Activated naive CD4-positive, alpha-beta T cell treated with anti-CD3 and anti-CD28 coated beads for 36 hours (primary cell): ENCODE data around the gene GPBP1. TPM values are rescaled to one million over a fixed set of nuclear protein-coding genes. Genes with fewer than 3 reads are reported as not detected.
"Not testable (repeated sequence)": the region's sequence is repeated elsewhere in the genome, so short reads cannot be mapped to it uniquely, and the experiment has no call there.

ENCODE experiments used
- CTCF ChIA-PET: fragments of 350-600 bp; sonication (Branson Sonifier 250); formaldehyde crosslinking; loops from one replicate; lab custom pipeline; 2021; ENCODE audit warnings: antibody characterized with exemption; lab: Charles Lee
- DNase-seq: peaks from one replicate; pipeline ENCODE4 v3.0.0-alpha.2; 2020
- H3K27ac Mint-ChIP-seq: one replicate; pipeline ENCODE4 v1.8.0; 2021; ENCODE audit warnings: mild to moderate bottlenecking, mixed read lengths
- H3K27me3 Mint-ChIP-seq: one replicate; pipeline ENCODE4 v1.8.0; 2021; ENCODE audit warnings: low read depth, mixed read lengths
- H3K36me3 Mint-ChIP-seq: one replicate; pipeline ENCODE4 v1.8.0; 2021; ENCODE audit warnings: low read depth, mixed read lengths
- H3K4me1 Mint-ChIP-seq: one replicate; pipeline ENCODE4 v1.8.0; 2021; ENCODE audit warnings: low read depth, mixed read lengths
- H3K4me3 Mint-ChIP-seq: one replicate; pipeline ENCODE4 v1.8.0; 2021; ENCODE audit warnings: mild to moderate bottlenecking, moderate library complexity, mixed read lengths
- H3K9me3 Mint-ChIP-seq: one replicate; pipeline ENCODE4 v1.8.0; 2021; ENCODE audit warnings: mixed read lengths
- intact Hi-C: fragments of 100-400 bp; cut with micrococcal nuclease; formaldehyde crosslinking; loops from one replicate; pipeline ENCODE4 v1.15.1; 2023
- total RNA-seq, 2 experiments: library from RNA; stranded (reverse); gene quantifications; one replicate each; pipeline ENCODE4 v1.2.3, GENCODE V29; 2021

GPBP1 gene
- total RNA-seq, 2 experiments from 2014 or later: 91.5 to 91.9 TPM

DNA sequence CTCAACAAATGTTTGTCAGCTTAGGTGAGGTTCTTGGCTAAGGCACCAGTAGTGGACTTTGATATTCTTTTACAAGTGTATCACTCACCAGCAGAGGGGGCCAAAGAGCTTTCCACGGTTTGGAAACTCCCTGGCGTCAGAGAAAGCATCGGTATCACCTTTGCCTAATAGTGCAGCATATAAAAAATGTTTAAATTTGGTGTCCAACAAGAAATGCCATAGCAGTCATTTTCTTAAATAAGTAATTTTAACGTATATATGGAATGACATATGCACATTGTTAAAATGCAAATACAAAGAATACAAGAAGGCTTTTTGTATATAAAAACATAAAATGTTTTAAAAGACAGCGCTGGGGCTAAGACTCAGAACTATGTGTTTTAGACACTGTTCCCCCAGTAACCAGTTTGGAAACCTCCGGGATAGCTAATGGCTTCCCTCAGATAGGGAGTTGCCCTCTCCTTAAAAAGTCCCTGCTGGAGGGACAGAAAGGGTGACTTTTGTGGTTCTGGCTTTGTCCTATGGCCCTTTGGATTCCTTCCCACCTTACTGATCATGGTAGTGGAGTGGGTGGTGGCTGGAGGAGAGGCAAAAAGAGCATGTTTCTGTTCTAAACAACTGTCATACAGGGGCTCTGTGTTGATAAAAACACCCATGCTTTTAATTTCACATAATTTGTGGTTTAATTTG is 124.6 kb downstream of the GPBP1 start:
- no peak overlapping the region for H3K27ac Mint-ChIP-seq
- DNase-seq: peak; percentile 94
- H3K4me3 Mint-ChIP-seq: peak overlapping the region; percentile 41
- H3K4me1 Mint-ChIP-seq: peaks cover 32% of the 10 kb centered on the region
- H3K36me3 Mint-ChIP-seq: no peaks in the 10 kb centered on the region
- no peaks in the 10 kb centered on the region for H3K9me3 Mint-ChIP-seq
- intact Hi-C loops: loop anchor here (1.0 to 5.0 kb wide), 8 partner anchors 40 to 1559 kb away; partner anchors contain the start of gene SETD9
- H3K27me3 Mint-ChIP-seq: no peaks in the 10 kb centered on the region
- CTCF ChIA-PET: interaction anchor here (0.6 to 4.1 kb wide), 34 partner anchors 10 to 1168 kb away, joined by 3 to 57 read pairs (median 3); partner anchors contain the start of genes PLK2 and SETD9

- Mint-ChIP-seq H3K27me3 (no peaks in the 10 kb centered on the region), H3K9me3 (no peaks in the 10 kb centered on the region), H3K4me1 (peaks cover 32% of the 10 kb centered on the region), H3K36me3 (no peaks in the 10 kb centered on the region), H3K4me3 (peak overlapping the region; percentile 41), H3K27ac (peak overlapping the region; percentile 25)
- CTCF ChIA-PET: interaction anchor here (0.6 to 4.1 kb wide), 19 partner anchors 10 to 1168 kb away, joined by 3 to 57 read pairs (median 3); partner anchors contain the start of gene PLK2
- intact Hi-C loops: loop anchor here (1.0 to 5.0 kb wide), 11 partner anchors 39 to 1558 kb away; partner anchors contain the start of genes PLK2 and SETD9
- peak; percentile 63 for DNase-seq
Measured at GRCh38 chr5:57298985-57299491, 125.2 kb downstream of the GPBP1 start.

DNA sequence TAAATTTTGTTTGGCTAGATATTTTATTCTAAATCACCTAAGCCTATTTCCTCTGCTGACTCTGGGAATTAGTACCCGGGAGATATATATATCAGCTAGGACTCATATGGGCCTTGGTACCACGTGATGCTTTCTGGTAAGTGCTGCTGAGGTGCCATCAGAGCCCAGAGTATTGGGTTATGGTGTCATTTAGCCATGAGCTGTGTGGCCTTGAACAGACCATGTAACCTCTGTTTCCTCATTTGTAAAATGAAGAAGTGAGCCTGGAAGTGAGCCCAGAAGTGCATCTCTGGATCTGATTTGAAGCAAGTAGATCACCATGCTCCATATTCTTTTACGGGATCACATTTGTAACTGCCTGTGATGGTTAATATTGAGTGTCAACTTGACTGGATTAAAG is 126.1 kb downstream of the GPBP1 start:
- no peak overlapping the region for H3K4me3 Mint-ChIP-seq
- DNase-seq: no peak
- no peaks in the 10 kb centered on the region for H3K9me3 Mint-ChIP-seq
- H3K27ac Mint-ChIP-seq: no peak overlapping the region
- no peaks in the 10 kb centered on the region for H3K27me3 Mint-ChIP-seq
- H3K4me1 Mint-ChIP-seq: peaks cover 32% of the 10 kb centered on the region
- intact Hi-C loops: loop anchor here (1.0 to 5.0 kb wide), 10 partner anchors 83 to 1557 kb away; partner anchors contain the start of genes PLK2 and SETD9
- no peaks in the 10 kb centered on the region for H3K36me3 Mint-ChIP-seq
- CTCF ChIA-PET: interaction anchor here (0.6 to 4.1 kb wide), 5 partner anchors 24 to 1161 kb away, joined by 3 to 57 read pairs (median 3); partner anchors contain the start of gene PLK2

DNA sequence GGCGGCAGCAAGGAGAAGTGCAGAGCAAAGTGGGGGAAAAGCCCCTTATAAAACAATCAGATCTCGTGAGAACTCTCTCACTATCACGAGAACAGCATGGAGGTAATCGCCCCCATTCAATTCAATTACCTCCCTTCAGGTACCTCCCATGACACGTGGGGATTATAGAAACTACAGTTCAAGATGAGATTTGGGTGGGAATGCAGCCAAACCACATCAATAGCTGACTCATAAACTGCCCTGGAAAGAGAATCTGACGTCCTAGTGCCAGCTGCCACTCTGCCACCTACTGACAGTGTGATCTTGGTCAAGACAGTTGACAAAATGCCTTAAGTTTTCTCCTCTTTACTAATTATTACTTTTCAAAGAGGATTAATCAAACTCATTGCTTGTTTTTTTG is 128.3 kb downstream of the GPBP1 start:
- intact Hi-C loops: loop anchor here (1.0 kb wide), 2 partner anchors 22 to 81 kb away; no protein-coding TSS in a partner anchor
- Mint-ChIP-seq H3K4me1 (peaks cover 32% of the 10 kb centered on the region), H3K4me3 (no peak overlapping the region), H3K27me3 (no peaks in the 10 kb centered on the region), H3K27ac (no peak overlapping the region), H3K36me3 (no peaks in the 10 kb centered on the region), H3K9me3 (peaks cover 6% of the 10 kb centered on the region)
- CTCF ChIA-PET: interaction anchor here (0.6 to 1.6 kb wide), 5 partner anchors 11 to 1159 kb away, joined by 3 to 4 read pairs (median 3); no protein-coding TSS in a partner anchor
- DNase-seq: peak; percentile 77

- intact Hi-C loops: loop anchor here (1.0 kb wide), 2 partner anchors 22 to 81 kb away; no protein-coding TSS in a partner anchor
- peak; percentile 18 for DNase-seq
- no peak overlapping the region for H3K4me3 Mint-ChIP-seq
Measured at GRCh38 chr5:57302643-57303042, 128.8 kb downstream of the GPBP1 start.

GRCh38 chr5:57303985-57304384 is 130.1 kb downstream of the GPBP1 start:
- H3K4me1 Mint-ChIP-seq: peaks cover 23% of the 10 kb centered on the region
- no peaks in the 10 kb centered on the region for H3K36me3 Mint-ChIP-seq
- no peak overlapping the region for H3K4me3 Mint-ChIP-seq
- intact Hi-C loops: no loop called here
- CTCF ChIA-PET: interaction anchor here (0.8 to 1.2 kb wide), 3 partner anchors 34 to 1157 kb away, joined by 3 to 4 read pairs (median 4); no protein-coding TSS in a partner anchor
- DNase-seq: no peak
- no peaks in the 10 kb centered on the region for H3K27me3 Mint-ChIP-seq
- H3K9me3 Mint-ChIP-seq: peaks cover 13% of the 10 kb centered on the region
- H3K27ac Mint-ChIP-seq: no peak overlapping the region

More at GRCh38 chr5:57302643-57303042, 128.8 kb downstream of the GPBP1 start:
- no peak overlapping the region for H3K27ac Mint-ChIP-seq
- no peaks in the 10 kb centered on the region for H3K36me3 Mint-ChIP-seq
- peaks cover 32% of the 10 kb centered on the region for H3K4me1 Mint-ChIP-seq
- CTCF ChIA-PET: interaction anchor here (0.6 to 1.6 kb wide), 5 partner anchors 11 to 1158 kb away, joined by 3 to 4 read pairs (median 3); no protein-coding TSS in a partner anchor
- peaks cover 6% of the 10 kb centered on the region for H3K9me3 Mint-ChIP-seq
- H3K27me3 Mint-ChIP-seq: no peaks in the 10 kb centered on the region

DNA sequence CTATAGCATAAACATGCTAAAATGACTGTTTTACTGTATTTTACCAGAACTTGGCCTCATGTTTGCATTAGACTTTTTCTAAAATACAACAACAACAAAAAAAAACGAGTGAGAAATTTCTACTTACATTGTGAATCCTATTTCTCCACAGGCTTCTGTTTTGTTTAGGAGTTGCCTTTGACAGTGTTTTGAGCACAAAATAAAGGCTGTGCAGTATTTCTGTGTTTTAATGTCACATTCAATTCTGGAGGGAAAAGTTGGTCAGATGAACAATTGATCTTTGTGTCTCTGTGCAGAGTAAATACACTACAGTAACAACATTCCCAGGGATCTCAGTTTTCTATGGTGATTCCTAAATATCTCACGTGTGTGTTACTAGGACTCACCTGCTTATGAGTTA is 131.1 kb downstream of the GPBP1 start:
- Mint-ChIP-seq H3K27me3 (no peaks in the 10 kb centered on the region), H3K9me3 (peaks cover 13% of the 10 kb centered on the region), H3K27ac (no peak overlapping the region), H3K4me1 (peaks cover 19% of the 10 kb centered on the region), H3K36me3 (no peaks in the 10 kb centered on the region), H3K4me3 (no peak overlapping the region)
- DNase-seq: no peak
- CTCF ChIA-PET: interaction anchor here (1.0 kb wide), 1 partner anchor 9 kb away, joined by 3 read pairs; no protein-coding TSS in a partner anchor
- intact Hi-C loops: no loop called here

DNA sequence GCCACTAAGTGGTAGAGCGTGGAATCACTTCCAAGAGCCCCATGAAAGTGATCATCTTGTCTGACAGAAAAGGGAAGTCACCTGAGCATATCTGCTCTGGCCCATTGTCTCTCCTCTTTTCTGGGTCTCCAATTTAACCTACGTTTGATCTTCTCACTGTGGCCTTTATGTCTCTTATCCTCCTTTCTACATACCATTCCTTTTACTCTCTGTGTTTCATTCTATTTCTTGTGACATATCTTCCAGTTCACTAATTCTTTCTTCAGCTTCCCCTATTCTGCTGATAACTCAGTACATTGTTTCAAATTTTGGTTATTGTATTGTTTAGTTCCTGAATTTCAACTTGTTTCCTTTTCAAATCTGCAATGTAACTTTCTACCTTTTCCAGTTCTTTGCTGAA is 132.5 kb downstream of the GPBP1 start:
- CTCF ChIA-PET: no interaction called here
- no peak overlapping the region for H3K4me3 Mint-ChIP-seq

DNA sequence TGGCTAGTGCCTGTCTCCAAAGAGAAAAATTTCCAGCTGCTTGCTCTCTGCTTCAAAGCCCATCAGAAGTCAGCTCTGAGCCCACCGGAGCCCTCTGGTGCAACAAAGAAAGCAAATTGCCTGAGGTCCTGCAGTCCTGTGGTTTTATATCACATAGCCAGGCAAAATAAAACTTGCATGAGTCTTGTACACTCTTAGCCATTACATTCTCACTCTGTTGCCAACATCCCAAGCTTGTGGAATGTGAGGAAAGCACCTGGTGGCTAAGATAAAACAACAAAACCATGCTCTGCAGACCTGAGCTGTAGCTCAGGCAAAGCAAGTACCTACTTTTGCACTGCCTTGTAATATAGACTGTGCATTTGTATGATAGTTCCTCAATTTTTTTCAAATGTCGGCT is 133.7 kb downstream of the GPBP1 start:
- DNase-seq: no peak
- Mint-ChIP-seq H3K4me3 (no peak overlapping the region), H3K4me1 (peaks cover 3% of the 10 kb centered on the region), H3K27ac (no peak overlapping the region), H3K36me3 (no peaks in the 10 kb centered on the region), H3K9me3 (peaks cover 13% of the 10 kb centered on the region), H3K27me3 (no peaks in the 10 kb centered on the region)
- CTCF ChIA-PET: interaction anchor here (0.6 kb wide), 1 partner anchor 296 kb away, joined by 3 read pairs; no protein-coding TSS in a partner anchor
- intact Hi-C loops: no loop called here

More for the DNA sequence above, 132.5 kb downstream of the GPBP1 start:
- peaks cover 13% of the 10 kb centered on the region for H3K9me3 Mint-ChIP-seq
- H3K4me1 Mint-ChIP-seq: peaks cover 15% of the 10 kb centered on the region
- no peak overlapping the region for H3K27ac Mint-ChIP-seq
- no peaks in the 10 kb centered on the region for H3K27me3 Mint-ChIP-seq
- H3K36me3 Mint-ChIP-seq: no peaks in the 10 kb centered on the region
- no peak for DNase-seq
- intact Hi-C loops: no loop called here

- intact Hi-C loops: not testable (repeated sequence)
Measured at GRCh38 chr5:57309022-57309421, 135.2 kb downstream of the GPBP1 start.

DNA sequence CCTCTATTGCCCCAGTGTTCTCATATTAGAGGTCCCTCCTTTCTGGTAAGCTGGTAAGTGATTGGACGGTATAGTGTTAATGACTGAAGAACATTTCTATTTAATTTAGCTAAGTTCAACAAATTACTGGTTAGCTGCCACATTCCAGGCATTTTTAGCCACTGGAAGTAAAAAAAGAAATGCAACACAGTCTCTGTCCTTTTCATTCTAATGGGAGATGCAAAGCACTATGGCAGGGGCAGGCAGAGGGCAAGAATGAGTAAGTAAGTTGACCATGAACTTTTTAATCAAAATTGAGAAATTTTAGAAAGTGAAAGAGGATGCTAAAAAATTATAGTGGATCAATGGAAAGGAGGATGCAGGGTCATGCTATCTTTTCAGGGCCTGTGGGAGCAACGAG is 137.4 kb downstream of the GPBP1 start:
- Mint-ChIP-seq H3K27ac (no peak overlapping the region), H3K27me3 (no peaks in the 10 kb centered on the region), H3K4me1 (no peaks in the 10 kb centered on the region), H3K4me3 (no peak overlapping the region), H3K9me3 (peaks cover 12% of the 10 kb centered on the region), H3K36me3 (no peaks in the 10 kb centered on the region)
- DNase-seq: no peak
- CTCF ChIA-PET: interaction anchor here (0.6 kb wide), 1 partner anchor 1150 kb away, joined by 3 read pairs; no protein-coding TSS in a partner anchor
- intact Hi-C loops: no loop called here

More at GRCh38 chr5:57309022-57309421, 135.2 kb downstream of the GPBP1 start:
- H3K4me1 Mint-ChIP-seq, H3K36me3 Mint-ChIP-seq, H3K27me3 Mint-ChIP-seq, H3K27ac Mint-ChIP-seq, DNase-seq, CTCF ChIA-PET, H3K4me3 Mint-ChIP-seq: not testable (repeated sequence)
- peaks cover 13% of the 10 kb centered on the region for H3K9me3 Mint-ChIP-seq
